Retinal pigment epithelial cell (primary cell): Measurements from ENCODE around the gene FABP6.
"Not testable (repeated sequence)": the region's sequence is repeated elsewhere in the genome, so short reads cannot be mapped to it uniquely, and the experiment has no call there.

Experiments used
- DNase-seq: peaks from one replicate; pipeline ENCODE4 v3.0.0-alpha.2; 2010; ENCODE audit warnings: low read depth
- H3K4me3 ChIP-seq: 2 replicates; pipeline ENCODE4 v1.5.1; 2011; ENCODE audit warnings: mild to moderate bottlenecking, low read length, control low read depth, moderate library complexity
- TF ChIP-seq, protein P1 (sequence below): conservative IDR thresholded peaks from 2 replicates; pipeline ENCODE4 v1.5.1; 2011; ENCODE audit warnings: low read depth, low read length, control low read depth, inconsistent platforms

Gene FABP6

DNA sequence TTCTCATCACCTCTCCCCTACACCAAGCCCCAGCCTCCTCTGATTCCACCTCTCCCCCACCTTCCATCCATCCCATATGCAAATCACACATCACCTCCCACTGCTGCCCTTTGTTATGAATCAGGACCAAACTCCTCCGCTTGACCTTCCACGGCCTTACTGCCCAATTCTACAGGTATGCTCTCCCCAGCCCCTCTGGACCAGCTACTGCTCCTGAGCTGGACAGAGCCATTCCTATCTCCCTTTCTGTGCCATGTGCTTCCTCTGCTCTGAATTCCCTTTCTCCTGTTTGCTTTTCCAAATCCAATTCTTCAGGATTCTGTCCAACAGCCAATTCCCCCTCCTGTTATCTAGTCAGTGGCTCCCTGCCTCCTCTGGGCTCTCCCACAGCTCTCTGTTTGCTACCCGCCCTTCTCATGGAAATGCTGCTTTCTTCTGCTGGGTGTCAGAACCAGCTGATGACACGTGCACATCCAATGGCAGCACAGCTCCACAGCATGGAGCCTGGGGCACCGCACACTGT, 8.3 kb downstream of the FABP6 start:
- H3K4me3 ChIP-seq = no peak overlapping the region
- no peak for DNase-seq
- TF ChIP-seq, protein P1, sequence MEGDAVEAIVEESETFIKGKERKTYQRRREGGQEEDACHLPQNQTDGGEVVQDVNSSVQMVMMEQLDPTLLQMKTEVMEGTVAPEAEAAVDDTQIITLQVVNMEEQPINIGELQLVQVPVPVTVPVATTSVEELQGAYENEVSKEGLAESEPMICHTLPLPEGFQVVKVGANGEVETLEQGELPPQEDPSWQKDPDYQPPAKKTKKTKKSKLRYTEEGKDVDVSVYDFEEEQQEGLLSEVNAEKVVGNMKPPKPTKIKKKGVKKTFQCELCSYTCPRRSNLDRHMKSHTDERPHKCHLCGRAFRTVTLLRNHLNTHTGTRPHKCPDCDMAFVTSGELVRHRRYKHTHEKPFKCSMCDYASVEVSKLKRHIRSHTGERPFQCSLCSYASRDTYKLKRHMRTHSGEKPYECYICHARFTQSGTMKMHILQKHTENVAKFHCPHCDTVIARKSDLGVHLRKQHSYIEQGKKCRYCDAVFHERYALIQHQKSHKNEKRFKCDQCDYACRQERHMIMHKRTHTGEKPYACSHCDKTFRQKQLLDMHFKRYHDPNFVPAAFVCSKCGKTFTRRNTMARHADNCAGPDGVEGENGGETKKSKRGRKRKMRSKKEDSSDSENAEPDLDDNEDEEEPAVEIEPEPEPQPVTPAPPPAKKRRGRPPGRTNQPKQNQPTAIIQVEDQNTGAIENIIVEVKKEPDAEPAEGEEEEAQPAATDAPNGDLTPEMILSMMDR = no peak

DNA sequence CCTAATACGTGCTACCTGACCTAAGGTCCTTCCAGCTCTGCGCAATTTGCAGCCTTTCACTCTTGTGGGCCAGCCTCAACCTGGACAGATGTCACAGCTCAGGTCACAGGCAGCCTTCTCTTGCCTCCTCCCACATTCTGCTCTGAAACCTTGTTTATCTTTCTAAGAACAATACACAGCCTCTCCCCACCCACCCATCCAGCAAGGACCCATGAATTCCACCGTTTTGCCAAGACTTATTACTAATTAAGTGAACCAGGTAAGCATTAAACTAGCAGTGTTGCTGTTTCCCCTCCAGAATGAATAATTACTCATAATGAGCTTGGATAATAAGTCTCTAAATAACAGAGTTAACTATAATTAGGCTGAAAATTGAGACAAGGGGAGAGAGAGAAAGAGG, 11.0 kb downstream of the FABP6 start:
- H3K4me3 ChIP-seq = no peak overlapping the region
- DNase-seq = no peak
- TF ChIP-seq, protein P1 = no peak

DNA sequence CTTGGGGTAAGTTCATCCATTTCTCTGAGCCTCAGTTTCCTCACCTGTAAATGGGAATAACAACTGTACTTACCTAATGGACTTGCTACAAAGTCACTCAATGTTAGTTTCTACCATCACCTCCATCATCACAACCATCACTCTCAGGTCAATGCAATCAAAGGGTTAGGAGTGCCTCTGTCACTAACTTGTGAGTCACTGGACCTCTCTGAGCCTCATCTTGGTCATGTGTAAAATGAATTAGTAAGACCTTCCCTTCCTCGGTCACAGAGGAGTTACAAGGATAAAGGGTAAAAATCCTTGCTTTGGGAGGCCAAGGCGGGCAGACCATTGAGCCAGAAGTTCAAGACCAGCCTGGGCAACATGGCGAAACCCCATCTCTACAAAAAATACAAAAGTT, 12.8 kb downstream of the FABP6 start:
- TF ChIP-seq, protein P1 = no peak
- H3K4me3 ChIP-seq = no peak overlapping the region
- DNase-seq = no peak

DNA sequence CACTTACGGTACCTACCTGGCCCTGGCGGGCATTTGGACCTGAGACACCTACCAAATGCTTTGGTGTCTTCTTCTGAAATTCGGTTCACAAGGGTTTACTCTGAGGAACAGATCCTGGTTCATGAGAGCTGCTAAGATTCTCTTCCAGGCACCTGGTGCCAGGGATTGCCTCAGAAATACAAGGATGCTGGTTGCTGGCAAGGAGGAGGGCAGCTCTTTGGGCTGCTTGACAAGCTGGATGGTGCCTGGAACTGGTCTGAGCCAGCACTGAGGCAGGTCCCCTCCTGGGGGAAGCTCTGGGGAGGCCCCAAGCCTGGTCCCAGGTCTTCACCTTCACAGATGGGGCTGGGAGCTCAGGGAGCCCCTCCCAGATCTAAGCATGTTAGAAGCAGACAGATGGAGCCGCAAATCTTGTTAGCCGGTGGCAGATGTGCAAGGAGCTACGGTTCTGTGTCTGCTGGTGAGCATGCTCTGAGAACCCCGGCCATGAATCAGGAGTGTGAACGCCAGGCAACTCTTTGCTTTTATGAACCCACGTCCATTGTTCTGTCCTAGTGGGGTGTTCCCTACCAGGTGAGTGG, 16.3 kb downstream of the FABP6 start:
- DNase-seq = no peak
- H3K4me3 ChIP-seq = no peak overlapping the region
- TF ChIP-seq, protein P1 = no peak

DNA sequence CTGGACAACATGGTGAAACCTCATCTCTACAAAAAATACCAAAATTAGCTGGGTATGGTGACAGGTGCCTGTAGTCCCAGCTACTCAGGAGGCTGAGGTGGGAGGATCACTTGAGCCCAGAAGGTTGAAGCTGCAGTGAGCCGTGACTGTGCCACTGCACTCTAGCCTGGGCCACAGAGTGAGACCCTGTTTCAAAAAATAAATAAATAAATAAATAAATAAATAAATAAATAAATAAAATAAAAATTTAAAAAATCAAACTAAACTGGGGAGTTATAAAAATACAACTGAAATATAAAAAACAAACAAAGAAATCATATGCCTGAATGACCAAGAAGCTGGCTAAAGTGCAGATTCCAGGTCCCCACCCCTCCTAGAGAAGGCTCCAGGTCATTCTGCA, 20.3 kb downstream of the FABP6 start:
- not testable (repeated sequence) for DNase-seq, H3K4me3 ChIP-seq

DNA sequence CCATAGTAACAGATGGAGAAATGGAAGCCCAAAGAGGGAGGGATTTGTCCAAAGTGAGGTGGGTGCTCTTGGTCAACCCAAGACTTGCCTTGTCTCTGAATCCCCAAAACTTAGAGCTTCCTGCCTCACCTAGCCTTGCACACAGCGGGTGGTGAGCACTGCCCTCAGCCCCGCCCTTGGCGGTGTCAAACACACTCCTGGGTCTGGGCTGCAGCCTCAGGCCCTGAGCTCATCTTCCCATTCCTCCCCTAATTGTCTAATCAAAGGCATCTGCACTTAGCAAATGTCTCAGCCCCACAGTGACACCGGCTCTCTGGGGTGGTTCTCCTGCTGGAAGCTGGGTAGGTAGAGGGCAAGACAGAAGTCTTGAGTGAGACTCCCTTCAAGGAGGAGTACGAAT, 20.9 kb downstream of the FABP6 start:
- TF ChIP-seq, protein P1 = no peak
- DNase-seq = no peak
- no peak overlapping the region for H3K4me3 ChIP-seq

DNA sequence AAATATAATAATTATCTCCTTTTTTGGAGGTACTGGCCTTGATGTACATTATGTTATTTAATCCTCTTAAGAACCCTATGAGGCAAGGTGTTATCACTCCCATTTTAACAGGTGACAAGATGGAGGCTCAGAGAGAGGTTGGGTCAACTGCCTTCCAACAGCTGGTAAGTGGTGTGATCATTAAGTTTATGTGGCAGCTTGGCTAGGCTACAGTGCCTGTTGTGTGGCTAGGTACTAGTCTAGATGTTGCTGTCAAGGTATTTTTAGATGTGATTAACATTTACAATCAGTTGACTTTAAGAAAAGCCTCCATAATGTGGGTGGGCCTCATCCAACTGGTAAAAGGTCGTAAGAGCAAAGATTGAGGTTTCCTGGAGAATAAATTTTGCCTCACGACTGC, 21.5 kb downstream of the FABP6 start:
- H3K4me3 ChIP-seq = no peak overlapping the region
- no peak for DNase-seq
- TF ChIP-seq, protein P1 = no peak
